ENCODE results near the gene EPC2.

The EPC2 gene

GRCh38 chr2:148829618-148830017 lies 185.1 kb downstream of the EPC2 start:
- H3K4me1 ChIP-seq = no peaks in the 10 kb centered on the region
- no peak overlapping the region for H3K4me3 ChIP-seq
- no peaks in the 10 kb centered on the region for H3K9me3 ChIP-seq
- in situ Hi-C loops (cut with MboI; ENCODE audit: low sequenced_read_pairs) = no loop called here
- no peak for DNase-seq (ENCODE audit: low spot score in 2 of 2)
- H3K36me3 ChIP-seq (replicated peaks) = no peaks in the 10 kb centered on the region
- peaks cover 5% of the 10 kb centered on the region; the same call in 1 of the 2 replicates for H3K27me3 ChIP-seq (ENCODE audit: low read depth)

DNA sequence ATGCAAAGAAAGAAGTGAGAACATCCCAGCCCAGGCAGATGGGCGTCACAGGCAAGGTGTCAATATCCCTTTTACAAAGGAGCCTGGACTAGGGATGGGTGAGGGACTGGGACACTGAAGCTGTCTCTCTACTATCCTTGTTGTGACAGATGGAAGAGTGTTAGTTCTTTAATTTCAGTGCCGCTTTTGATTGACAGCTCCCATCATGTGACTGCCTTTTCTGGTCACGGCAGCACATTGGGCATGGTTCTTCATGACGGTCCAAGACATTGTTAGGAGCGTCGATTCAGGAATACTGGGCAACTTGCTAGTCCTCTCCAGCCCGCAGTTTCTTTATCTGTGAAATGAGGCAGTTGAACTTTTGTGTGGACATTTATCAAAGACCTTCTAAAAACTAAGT lies 188.1 kb downstream of the EPC2 start:
- in situ Hi-C loops (cut with MboI; ENCODE audit: low sequenced_read_pairs) = no loop called here
- no peak for DNase-seq (ENCODE audit: low spot score in 2 of 2)
- peaks cover 12% of the 10 kb centered on the region for H3K27me3 ChIP-seq (ENCODE audit: low read depth)

More for the DNA sequence above, 188.1 kb downstream of the EPC2 start:
- H3K4me3 ChIP-seq = no peak overlapping the region
- no peaks in the 10 kb centered on the region for H3K9me3 ChIP-seq
- H3K36me3 ChIP-seq (replicated peaks) = no peaks in the 10 kb centered on the region
- no peaks in the 10 kb centered on the region for H3K4me1 ChIP-seq
